Endothelial cell of hepatic sinusoid (primary cell): ENCODE measurements around the gene PHIP.
"Not testable (repeated sequence)": the region's sequence is repeated elsewhere in the genome, so short reads cannot be mapped to it uniquely, and the experiment has no call there.

Experiments used
- in situ Hi-C: cut with HindIII; loops from 2 replicates; pipeline ENCODE4 v1.10.0; 2017; ENCODE audit warnings: low sequenced_read_pairs

The PHIP gene

DNA sequence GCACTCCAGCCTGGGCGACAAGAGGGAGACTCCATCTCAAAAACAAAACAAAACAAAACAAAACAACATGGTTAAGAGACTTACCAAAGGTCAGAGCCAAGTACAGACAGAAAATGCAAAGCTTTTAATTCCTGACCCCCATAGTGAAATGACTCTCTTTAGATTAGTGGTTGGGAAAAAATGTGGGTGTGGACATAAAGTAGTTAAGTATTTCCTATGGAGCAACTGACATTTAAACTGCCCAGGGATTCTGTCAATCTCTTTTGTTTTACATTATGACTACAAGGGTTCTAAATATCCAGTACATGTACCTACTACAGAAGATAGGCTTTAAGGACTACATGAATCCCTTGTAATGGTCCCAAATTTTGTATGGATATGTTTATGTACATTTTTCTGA, 135.6 kb downstream of the PHIP start:
- in situ Hi-C loops, result no loop called here

DNA sequence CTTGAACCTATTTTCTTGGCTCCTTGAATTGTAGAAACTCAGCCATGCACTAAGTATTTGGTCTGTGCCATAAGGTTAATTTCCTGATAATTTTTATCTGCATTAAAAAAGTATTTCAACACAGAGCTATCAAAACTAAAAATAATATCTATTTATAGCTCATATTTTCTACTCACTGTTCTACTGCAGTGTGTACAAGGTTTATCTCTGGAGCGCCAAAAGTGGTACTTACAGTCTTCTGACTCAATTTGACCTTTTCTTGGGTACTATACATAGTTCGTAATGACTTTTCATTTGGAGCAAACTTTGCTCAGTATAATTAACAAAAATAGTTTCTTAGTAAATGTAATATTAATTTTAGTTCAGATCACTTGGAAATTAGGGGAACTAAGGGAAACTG, 141.5 kb downstream of the PHIP start:
- in situ Hi-C loops, result no loop called here

DNA sequence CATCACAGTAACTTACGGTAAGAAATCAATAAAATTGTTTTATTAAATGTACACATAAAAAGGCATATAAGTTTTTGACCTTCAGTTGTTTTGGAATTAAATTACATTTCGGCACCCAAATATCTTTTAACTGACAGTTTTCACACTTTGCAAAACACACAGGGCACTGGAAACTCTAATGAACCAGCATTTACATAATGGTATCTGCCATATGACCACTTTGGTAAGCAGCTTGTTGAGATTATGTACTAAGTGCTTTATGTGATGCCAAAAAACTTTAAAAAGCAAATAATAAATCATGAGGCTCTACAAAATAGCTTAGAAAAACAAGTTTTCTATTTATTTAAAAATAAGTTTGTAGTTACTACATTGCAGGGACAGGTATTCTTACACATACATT, 142.5 kb downstream of the PHIP start:
- in situ Hi-C loops, result no loop called here

DNA sequence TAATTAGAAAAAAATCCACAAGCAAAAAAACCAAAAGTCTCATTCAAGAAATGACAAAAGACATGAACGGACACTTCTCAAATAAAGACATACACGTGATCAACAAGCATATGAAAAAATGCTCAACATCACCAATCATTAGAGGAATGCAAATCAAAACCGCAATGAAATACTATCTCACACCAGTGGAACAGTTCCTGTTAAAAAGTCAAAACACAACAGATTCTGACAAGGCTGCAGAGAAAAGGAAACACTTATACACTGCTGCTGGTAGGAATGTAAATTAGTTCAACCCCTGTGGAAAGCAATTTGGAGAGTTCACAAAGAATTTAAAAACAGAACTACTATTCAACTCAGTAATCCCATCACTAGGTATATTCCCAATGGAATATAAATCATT, 152.7 kb downstream of the PHIP start:
- in situ Hi-C loops, result no loop called here

DNA sequence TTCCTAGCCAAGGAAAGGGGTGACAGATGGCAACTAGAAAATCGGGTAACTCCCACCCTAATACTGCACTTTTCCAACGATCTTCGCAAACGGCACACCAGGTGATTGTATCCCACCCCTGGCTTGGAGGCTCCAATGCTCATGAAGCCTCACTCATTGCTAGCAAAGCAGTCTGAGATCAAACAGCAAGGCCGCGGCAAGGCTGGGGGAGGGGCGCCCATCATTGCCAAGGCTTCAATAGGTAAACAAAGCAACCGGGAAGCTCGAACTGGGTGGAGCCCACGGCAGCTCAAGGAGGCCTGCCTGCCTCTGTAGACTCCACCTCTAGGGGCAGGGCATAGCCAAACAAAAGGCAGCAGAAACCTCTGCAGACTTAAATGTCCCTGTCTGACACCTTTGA, 156.9 kb downstream of the PHIP start:
- in situ Hi-C loops, result not testable (repeated sequence)

DNA sequence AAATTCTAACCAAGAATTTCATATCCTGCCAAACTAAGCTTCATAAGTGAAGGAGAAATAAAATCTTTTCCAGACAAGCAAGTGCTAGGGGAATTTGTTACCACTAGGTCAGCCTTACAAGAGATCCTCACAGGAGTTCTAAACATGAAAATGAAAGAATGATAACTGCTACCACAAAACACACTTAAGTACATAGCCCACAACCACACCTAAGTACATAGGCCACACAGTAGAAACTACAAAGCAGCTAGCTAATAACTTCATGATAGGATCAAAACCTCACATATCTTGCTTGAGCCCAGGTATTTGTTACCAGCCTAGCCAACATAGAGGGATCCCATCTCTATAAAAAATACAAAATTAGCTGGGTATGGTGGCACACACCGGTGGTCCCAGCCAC, 160.3 kb downstream of the PHIP start:
- in situ Hi-C loops, result loop anchor here (10.0 kb wide), 1 partner anchor 317 kb away; the partner anchor contains the start of gene HMGN3

DNA sequence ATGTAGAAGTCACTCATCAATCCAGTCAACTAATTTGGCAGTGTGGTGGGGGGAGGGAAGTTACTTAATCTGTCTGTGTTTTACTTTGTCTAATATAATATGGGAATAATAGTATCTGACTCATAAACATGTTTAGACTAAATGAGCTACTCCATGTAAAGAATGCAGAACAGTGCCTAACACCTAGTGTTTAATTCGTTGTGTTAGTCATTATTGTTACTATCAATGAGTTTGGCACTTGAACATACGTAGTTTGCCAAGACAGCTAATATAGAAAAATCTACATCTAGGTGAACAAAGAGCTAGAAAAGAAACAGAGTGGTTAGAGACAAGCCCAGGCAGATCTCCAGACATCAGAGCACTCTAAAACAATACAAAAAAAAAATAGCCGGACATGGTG, 161.6 kb downstream of the PHIP start:
- in situ Hi-C loops, result loop anchor here (10.0 kb wide), 1 partner anchor 318 kb away; the partner anchor contains the start of gene HMGN3

DNA sequence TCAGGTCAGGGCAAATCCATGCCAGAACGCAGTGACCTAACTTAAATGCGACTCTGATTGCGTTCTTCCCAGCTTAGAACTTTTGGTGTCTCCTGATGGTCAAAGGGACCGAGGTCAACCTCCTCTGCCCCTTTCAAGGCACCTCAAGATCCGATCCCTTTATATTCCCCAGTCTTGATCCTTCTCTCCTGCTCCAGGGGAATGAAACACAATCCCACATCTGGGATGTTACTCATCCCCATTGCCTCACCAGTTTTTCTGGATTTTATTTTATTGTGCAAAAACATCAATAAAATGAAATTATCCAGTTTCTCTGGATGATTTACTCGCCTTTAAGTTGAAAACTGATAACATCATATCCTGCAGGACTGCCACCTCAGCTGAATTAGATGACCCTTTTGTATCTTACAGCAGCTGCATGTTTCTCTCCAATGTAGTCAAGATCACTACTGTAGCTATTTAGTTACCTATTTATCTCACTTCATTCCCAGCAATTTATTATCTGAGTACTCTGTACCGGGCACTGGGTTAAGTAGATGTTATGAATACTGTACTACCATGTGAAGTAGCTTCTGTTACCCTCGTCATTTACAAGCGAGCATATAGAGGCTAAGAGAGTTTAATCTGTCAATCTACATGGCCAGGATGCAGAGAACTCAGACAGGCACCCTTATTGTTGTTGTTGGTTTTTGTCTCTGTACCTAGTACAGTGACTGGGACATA, 166.7 kb downstream of the PHIP start:
- in situ Hi-C loops, result loop anchor here (10.0 kb wide), 1 partner anchor 323 kb away; the partner anchor contains the start of gene HMGN3

DNA sequence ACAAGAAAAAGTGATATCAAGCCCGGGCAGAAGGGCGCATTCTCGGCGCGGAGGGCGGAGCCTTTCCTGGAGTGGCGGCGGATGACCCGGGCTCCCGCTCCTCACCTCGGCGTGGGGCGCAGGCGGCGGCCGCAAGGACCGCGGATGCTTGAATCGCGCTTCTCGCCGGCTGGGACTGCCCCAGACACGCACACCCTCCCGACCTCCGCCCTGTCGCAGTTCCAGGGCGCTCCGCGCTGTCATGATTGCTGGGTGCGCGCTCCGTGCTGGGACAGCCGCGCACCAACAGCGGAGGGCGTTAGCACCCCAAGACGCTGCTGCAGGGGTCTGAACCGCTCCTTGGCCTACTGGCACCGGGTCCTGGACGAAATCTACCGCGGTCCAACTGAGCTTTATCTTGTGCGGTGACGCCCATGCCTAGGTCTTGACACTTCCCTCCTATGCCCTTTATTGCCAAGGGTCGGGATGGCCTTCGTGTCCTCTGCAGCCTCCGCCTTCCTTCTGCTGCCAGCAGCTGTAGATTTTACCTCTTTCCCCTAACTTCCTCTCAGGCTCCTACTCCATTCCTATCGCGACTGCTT, 167.4 kb downstream of the PHIP start:
- in situ Hi-C loops, result loop anchor here (10.0 kb wide), 1 partner anchor 324 kb away; the partner anchor contains the start of gene HMGN3

DNA sequence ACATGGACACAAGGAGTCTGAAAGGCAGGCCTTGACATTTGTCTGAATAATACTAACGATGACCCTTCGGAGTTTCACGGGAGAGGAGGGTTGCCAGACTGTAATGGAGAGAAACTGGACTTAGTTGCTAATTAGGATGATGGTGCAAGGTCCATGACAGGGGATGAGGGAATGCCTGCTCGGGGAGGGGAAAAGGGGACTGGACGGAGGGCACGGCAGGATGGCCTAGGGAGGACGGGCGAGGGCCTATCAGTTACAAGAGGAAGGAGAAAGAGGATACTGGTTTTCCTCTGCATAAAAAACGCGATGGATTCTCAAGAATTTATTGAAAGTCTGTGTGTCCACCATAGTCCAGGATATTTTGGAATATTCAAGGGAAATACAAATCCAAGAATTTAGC, 168.0 kb downstream of the PHIP start:
- in situ Hi-C loops, result loop anchor here (10.0 kb wide), 1 partner anchor 325 kb away; the partner anchor contains the start of gene HMGN3

DNA sequence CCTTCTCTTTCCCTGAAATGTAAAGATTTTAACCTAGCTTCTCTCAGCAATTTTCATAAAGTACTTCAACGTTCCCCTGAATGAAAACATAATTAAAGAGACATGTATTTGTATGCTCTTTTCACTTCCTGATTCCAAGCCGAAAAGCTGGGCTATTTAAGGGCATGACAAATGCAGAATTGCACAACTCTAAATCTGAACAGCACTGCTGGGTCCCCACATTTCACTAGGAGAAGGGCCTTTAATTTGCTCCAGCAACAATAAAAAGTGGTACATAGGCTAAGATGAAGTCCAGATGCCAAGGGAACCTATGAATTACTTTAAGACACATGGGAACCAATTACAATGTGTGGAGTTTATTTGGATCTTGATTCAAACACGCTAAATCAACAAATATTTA, 168.7 kb downstream of the PHIP start:
- in situ Hi-C loops, result no loop called here

DNA sequence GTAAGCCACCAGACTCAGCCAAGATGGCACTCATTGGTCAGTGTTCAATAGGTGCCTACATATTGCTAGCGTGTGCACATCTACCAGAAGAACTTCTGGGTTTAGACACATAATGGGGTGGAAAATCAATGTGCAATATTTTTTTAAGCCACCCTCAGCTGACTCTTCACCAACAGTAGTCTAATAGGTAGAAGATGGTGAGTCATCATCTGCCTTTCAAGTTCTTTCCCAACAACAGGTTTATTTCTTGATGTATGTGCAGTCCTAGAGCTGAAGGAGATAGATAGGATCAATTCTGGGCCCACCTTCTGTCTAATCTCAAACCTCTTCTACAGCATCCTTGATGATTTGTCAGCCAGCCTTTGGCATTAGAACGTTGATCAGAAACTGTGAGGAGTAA, 169.4 kb downstream of the PHIP start:
- in situ Hi-C loops, result no loop called here

DNA sequence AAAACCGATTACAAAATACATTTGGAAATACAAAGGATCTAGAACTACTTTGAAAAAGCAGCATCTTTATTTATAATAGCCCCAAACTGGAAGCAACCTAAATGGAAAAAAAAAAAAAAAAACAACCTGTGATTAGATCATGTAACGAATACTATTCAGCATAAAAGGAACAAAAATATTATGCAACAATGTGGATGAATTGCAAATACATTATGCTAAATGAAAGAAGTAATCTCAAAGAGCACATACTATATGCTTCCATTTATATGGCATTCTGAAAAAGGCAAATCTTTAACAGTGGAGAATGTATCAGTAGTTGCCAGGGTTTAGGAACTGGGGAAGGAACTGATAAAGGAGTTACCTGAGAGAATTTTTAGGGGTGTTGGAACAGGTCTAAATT, 181.8 kb downstream of the PHIP start:
- in situ Hi-C loops, result no loop called here

DNA sequence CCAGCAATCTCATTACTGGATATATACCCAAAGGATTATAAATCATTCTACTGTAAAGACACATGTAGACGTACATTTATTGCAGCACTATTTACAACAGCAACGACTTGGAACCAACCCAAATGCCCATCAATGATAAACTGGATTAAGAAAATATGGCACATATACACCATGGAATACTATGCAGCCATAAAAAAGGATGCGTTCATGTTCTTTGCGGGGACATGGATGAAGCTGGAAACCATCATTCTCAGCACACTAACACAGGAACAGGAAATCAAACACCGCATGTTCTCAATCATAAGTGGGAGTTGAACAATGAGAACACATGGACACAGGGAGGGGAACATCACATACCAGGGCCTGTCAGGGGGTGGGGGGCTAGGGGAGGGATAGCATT, 188.2 kb downstream of the PHIP start:
- in situ Hi-C loops, result not testable (repeated sequence)
